ENCODE measurements around the gene CLDN5. TPM values are rescaled to one million over a fixed set of nuclear protein-coding genes. Genes with fewer than 3 reads are reported as not detected.

The CLDN5 gene
- polyA plus RNA-seq, 1 donor from 2014 or later = 0.66 TPM

GRCh38 chr22:19571207-19571795 is 47.1 kb upstream of the CLDN5 start:
- Histone ChIP-seq H3K4me2 (ENCODE audit: low read length) (no peak overlapping the region), H3F3A (ENCODE audit: insufficient read depth, low read length, poor library complexity, severe bottlenecking) (no peaks in the 10 kb centered on the region), H3K36me3 (ENCODE audit: insufficient read depth, low read length) (no peaks in the 10 kb centered on the region), H3K79me2 (replicated peaks; ENCODE audit: insufficient read depth, low read length) (no peaks in the 10 kb centered on the region), H3K27ac (ENCODE audit: low read length) (no peak overlapping the region), H3K9ac (ENCODE audit: low read length) (no peak overlapping the region), H3K9me2 (ENCODE audit: insufficient read depth, low read length) (no peaks in the 10 kb centered on the region), H3K9me3 (ENCODE audit: low read length) (no peaks in the 10 kb centered on the region), H2AFZ (ENCODE audit: low read depth, low read length) (no peak overlapping the region), H4K20me1 (ENCODE audit: insufficient read depth) (no peaks in the 10 kb centered on the region), H3K27me3 (ENCODE audit: insufficient read depth, low read depth, low read length) (no peaks in the 10 kb centered on the region), H3K4me3 (ENCODE audit: low read length) (no peak overlapping the region)
- no peak for TF ChIP-seq POLR2AphosphoS5 (IDR thresholded peaks at IDR 0.05)
- no peak for TF ChIP-seq EP300 (conservative IDR thresholded peaks at IDR 0.05; ENCODE audit: poor library complexity, severe bottlenecking)
- TF ChIP-seq, protein P1, sequence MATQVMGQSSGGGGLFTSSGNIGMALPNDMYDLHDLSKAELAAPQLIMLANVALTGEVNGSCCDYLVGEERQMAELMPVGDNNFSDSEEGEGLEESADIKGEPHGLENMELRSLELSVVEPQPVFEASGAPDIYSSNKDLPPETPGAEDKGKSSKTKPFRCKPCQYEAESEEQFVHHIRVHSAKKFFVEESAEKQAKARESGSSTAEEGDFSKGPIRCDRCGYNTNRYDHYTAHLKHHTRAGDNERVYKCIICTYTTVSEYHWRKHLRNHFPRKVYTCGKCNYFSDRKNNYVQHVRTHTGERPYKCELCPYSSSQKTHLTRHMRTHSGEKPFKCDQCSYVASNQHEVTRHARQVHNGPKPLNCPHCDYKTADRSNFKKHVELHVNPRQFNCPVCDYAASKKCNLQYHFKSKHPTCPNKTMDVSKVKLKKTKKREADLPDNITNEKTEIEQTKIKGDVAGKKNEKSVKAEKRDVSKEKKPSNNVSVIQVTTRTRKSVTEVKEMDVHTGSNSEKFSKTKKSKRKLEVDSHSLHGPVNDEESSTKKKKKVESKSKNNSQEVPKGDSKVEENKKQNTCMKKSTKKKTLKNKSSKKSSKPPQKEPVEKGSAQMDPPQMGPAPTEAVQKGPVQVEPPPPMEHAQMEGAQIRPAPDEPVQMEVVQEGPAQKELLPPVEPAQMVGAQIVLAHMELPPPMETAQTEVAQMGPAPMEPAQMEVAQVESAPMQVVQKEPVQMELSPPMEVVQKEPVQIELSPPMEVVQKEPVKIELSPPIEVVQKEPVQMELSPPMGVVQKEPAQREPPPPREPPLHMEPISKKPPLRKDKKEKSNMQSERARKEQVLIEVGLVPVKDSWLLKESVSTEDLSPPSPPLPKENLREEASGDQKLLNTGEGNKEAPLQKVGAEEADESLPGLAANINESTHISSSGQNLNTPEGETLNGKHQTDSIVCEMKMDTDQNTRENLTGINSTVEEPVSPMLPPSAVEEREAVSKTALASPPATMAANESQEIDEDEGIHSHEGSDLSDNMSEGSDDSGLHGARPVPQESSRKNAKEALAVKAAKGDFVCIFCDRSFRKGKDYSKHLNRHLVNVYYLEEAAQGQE (IDR thresholded peaks at IDR 0.05; ENCODE audit: borderline replicate concordance) = no peak
- no peak for TF ChIP-seq EZH2 (IDR thresholded peaks at IDR 0.05; ENCODE audit: borderline replicate concordance, insufficient read depth, low read length, poor library complexity, severe bottlenecking)
- no peak for TF ChIP-seq RAD21 (conservative IDR thresholded peaks at IDR 0.05)
- no peak for TF ChIP-seq CTCF (IDR thresholded peaks at IDR 0.05; ENCODE audit: poor library complexity, severe bottlenecking)
- no peak for TF ChIP-seq MXI1 (conservative IDR thresholded peaks at IDR 0.05; ENCODE audit: poor library complexity, severe bottlenecking)
- TF ChIP-seq SMC3 (conservative IDR thresholded peaks at IDR 0.05; ENCODE audit: poor library complexity) = no peak
- no peak for TF ChIP-seq TAF1 (IDR thresholded peaks at IDR 0.05; ENCODE audit: low read depth)

DNA sequence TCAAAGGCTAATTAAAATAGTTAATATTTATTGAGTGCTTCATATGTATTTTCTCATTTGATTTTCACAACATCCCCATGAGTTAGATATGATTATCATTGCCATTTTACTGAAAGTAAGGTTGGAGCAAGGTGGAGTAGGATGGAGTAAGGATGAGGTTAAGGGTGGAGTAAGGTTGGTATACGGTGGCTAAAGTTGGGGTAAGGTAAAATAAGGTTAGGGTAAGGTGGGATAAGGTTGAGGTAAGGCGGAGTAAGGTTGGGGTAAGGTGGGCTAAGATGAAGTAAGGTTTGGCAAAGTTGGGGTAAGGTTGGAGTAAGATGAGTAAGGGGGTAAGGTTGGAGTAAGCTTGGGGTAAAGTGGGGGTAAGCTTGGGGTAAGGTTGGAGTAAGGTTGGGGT is 45.8 kb upstream of the CLDN5 start:
- H3K4me2 ChIP-seq (ENCODE audit: low read length) = no peak overlapping the region
- H3K9ac ChIP-seq (ENCODE audit: low read length) = no peak overlapping the region
- H3K4me3 ChIP-seq (ENCODE audit: low read length) = no peak overlapping the region
- no peaks in the 10 kb centered on the region for H3F3A ChIP-seq (ENCODE audit: insufficient read depth, low read length, poor library complexity, severe bottlenecking)
- H2AFZ ChIP-seq (ENCODE audit: low read depth, low read length) = no peak overlapping the region
- no peaks in the 10 kb centered on the region for H3K79me2 ChIP-seq (replicated peaks; ENCODE audit: insufficient read depth, low read length)
- no peak overlapping the region for H3K27ac ChIP-seq (ENCODE audit: low read length)
- H3K27me3 ChIP-seq (ENCODE audit: insufficient read depth, low read depth, low read length) = no peaks in the 10 kb centered on the region
- no peaks in the 10 kb centered on the region for H3K9me3 ChIP-seq (ENCODE audit: low read length)
- no peaks in the 10 kb centered on the region for H3K9me2 ChIP-seq (ENCODE audit: insufficient read depth, low read length)
- no peak for TF ChIP-seq POLR2AphosphoS5 (IDR thresholded peaks at IDR 0.05)
- no peak for TF ChIP-seq RAD21 (conservative IDR thresholded peaks at IDR 0.05)
- no peak for TF ChIP-seq TAF1 (IDR thresholded peaks at IDR 0.05; ENCODE audit: low read depth)
- TF ChIP-seq EP300 (conservative IDR thresholded peaks at IDR 0.05; ENCODE audit: poor library complexity, severe bottlenecking) = no peak
- TF ChIP-seq MXI1 (conservative IDR thresholded peaks at IDR 0.05; ENCODE audit: poor library complexity, severe bottlenecking) = no peak
- no peak for TF ChIP-seq CTCF (IDR thresholded peaks at IDR 0.05; ENCODE audit: poor library complexity, severe bottlenecking)
- TF ChIP-seq EZH2 (IDR thresholded peaks at IDR 0.05; ENCODE audit: borderline replicate concordance, insufficient read depth, low read length, poor library complexity, severe bottlenecking) = no peak
- TF ChIP-seq SMC3 (conservative IDR thresholded peaks at IDR 0.05; ENCODE audit: poor library complexity) = no peak
- TF ChIP-seq, protein P1 (IDR thresholded peaks at IDR 0.05; ENCODE audit: borderline replicate concordance) = no peak
- H3K36me3 ChIP-seq (ENCODE audit: insufficient read depth, low read length) = no peaks in the 10 kb centered on the region
- H4K20me1 ChIP-seq (ENCODE audit: insufficient read depth) = no peaks in the 10 kb centered on the region
